GM18520 (cell line): Measurements from ENCODE around the gene AGAP1.

Experiments
- ATAC-seq: cut with Tn5 transposase; IDR thresholded peaks from one replicate; pipeline ENCODE4 v1.9.1; 2021; ENCODE audit not compliant: unreplicated experiment

Gene AGAP1

DNA sequence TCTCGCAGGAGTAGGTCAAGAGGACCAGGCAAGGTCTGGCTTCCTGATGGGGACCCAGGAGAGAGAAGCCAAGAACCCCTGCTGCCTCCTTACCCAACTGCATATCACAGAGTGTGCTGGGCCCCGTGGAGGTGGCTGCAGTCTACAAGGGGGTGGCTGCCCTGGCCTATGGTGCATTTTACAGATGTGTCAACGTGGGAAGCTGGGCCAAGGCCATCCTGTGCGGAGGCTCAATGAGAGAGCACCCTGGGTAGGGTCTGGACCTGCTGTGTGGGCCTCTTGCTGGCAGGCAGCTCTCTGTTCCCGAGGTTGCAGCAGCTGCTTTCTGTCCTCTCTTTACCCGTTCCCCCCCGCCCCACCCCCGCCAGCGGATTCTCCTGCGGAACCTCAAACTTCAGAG is 612.9 kb downstream of the AGAP1 start:
- ATAC-seq = no peak

DNA sequence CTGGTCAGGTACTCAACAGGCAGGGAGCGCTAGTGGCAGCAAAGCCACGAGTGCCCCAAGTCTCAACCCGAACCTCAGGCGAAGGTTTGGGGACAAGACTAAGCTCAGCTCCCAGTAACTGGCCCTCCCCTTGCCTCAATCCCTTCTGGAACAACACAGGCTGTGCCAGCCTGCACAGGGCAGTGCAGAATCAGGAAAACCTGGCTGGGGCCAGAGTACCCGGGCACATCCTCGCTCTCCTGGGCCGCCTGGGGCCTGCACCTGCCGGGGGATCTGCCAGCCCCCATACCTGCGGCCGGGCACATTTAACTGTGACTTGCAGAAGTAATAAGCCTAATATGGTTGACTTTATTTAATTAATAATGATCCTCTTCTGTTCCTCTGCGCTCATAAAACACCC is 613.7 kb downstream of the AGAP1 start:
- ATAC-seq = no peak

- no peak for ATAC-seq
Observed at GRCh38 chr2:236107942-236108625, 614.2 kb downstream of the AGAP1 start.

DNA sequence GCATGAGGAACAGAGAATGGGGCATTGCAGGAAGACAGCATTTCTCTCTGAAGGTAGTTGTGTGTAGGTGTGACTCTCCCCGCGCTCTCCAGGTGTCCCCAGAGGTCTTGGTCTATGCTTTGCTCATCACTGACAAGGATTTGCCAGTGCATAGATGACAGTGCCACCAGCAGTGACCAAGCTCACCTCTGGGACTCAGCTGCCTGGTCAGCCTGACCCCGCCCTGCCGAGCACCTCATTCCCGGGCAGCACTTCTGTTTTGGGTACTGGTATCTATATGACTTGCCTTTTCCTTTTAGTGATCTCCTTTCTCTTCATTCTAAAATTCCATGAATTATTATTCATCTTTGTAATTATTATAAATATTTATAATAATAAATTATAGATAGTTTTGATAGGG is 615.2 kb downstream of the AGAP1 start:
- ATAC-seq = no peak

GRCh38 chr2:236109473-236109872 is 615.6 kb downstream of the AGAP1 start:
- no peak for ATAC-seq

- no peak for ATAC-seq
Observed at GRCh38 chr2:236112466-236112865, 618.6 kb downstream of the AGAP1 start.

- ATAC-seq = no peak
Observed at GRCh38 chr2:236113425-236113824, 619.6 kb downstream of the AGAP1 start.

GRCh38 chr2:236113948-236114347 is 620.1 kb downstream of the AGAP1 start:
- ATAC-seq = no peak

DNA sequence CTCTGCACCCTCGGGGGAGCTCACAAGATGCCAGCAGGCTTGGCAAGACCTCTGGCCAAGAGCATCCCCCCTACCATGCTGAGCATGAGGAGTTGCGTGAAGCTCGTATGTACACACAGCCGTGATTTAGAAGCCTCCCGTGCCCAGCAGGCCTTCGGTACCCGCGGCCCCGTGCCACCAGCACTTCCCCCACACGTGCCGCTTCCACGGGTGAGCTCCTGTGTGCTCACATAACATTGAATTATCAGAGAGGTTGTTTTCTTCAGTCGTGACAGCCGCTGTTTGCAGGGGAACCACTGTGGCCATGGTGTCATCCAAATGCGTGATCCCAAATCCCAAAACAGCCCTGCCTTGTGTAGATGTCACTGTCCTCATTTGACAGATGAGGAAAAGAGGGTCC is 621.1 kb downstream of the AGAP1 start:
- no peak for ATAC-seq

- ATAC-seq = no peak
Observed at GRCh38 chr2:236117401-236117800, 623.6 kb downstream of the AGAP1 start.

DNA sequence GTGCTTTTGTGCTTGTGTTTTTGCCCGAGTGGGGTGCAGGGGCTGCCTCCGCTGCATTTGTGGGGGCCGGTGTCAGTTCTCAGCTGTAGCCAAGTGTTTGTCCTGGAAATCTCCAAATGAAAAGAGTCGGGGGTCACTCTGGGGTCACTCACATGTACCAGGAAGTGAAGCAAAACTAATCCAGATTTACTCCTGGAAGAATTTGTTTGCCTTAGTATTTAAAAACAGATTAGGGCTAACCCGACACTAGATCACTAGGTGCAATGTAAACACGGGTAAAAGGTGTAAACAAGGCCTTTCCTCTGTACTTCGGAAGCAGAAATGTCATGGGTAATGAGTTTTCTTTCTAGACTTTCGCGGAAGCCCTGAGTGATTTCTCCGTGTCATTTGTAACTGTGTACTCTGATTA is 624.0 kb downstream of the AGAP1 start:
- no peak for ATAC-seq

- no peak for ATAC-seq
Observed at GRCh38 chr2:236119003-236119402, 625.2 kb downstream of the AGAP1 start.

- no peak for ATAC-seq
Observed at GRCh38 chr2:236119476-236119875, 625.6 kb downstream of the AGAP1 start.

- ATAC-seq = no peak
Observed at GRCh38 chr2:236120141-236120601, 626.3 kb downstream of the AGAP1 start.

GRCh38 chr2:236120829-236121228 is 627.0 kb downstream of the AGAP1 start:
- no peak for ATAC-seq

DNA sequence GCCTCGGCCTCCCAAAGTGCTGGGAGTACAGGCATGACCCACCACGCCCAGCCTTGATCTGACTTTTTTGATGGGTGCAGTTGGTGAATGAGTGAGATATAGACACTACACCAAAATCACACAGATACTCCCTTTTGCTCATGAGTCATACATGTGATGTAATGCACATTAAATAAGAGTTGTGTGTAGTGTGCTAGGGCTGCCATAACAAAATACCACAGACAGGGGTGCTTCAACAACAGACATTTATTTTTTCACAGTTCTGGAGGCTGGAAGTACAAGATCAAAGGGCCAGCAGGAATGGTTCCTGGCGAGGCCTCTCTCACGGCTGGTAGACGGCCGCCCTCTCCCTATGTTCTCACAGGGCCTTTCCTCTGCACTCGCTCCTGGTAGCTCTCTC is 627.7 kb downstream of the AGAP1 start:
- ATAC-seq = no peak

GRCh38 chr2:236122236-236122635 is 628.4 kb downstream of the AGAP1 start:
- ATAC-seq = no peak

DNA sequence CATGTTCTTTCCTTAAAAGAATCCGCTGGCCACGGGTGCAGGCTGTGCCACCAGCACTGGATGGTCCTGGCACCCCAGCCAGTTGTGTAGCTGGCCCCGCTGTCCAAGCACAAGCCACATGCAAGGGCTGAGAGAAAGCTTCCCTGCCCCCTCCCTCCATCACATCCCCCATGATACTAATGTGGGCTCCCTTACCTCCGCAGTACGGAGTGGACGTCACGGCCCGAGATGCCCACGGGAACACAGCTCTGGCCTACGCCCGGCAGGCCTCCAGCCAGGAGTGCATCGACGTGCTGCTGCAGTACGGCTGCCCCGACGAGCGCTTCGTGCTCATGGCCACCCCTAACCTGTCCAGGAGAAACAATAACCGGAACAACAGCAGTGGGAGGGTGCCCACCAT is 629.9 kb downstream of the AGAP1 start:
- ATAC-seq = no peak

DNA sequence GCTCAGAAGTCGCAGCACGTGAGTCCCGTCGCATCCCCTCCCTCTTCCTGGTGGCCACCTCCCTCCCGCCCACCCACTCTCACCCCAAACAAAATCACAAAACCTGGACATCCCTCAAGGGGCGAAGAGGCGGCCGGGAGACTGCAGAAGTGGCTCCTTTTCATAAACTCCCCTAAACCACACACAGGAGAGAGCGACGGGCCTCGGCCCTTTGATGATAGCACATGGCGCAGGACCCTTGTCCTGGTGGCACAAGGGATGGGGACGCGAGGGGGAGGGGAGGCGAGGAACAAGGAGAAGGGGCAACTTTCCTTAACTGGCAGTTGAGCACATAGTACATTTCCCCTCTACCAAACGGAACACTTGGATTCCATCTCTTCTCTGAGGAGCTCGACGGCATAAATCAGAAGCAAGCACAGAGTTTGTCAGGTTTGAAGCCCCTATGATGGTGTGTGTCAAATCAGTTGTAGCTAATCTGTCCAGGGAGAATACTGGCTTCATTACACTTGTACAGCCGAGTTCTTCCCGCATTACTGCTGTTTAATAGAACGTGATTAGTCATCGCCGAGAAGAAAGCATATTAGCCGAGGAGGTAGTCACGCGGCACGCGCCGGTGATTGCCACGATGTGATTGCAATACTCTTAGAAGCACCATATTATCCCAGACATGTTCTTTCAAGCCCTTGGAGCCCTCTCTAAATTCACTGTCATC is 630.5 kb downstream of the AGAP1 start:
- ATAC-seq = no peak

- ATAC-seq = no peak
Observed at GRCh38 chr2:236125541-236125940, 631.7 kb downstream of the AGAP1 start.

DNA sequence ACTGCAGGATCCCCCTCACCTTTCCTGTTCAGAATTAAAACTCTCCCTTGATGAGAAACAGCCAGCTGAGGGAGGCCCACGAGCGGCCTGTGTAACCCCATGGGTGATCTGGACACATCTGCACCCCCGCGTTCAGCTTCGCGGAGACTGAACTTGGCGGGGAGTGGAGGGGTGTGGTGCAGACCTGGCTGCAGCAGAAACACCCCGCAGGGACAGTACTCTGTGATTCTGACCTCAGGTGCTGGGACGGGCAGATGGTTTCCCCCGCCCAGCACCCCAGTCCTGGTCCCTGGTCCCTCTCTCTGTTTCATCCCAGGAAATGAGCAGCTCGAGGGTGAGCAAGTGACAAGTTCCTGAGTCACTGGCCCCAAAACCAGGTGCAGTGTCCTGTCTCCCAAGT is 633.2 kb downstream of the AGAP1 start:
- ATAC-seq = no peak

DNA sequence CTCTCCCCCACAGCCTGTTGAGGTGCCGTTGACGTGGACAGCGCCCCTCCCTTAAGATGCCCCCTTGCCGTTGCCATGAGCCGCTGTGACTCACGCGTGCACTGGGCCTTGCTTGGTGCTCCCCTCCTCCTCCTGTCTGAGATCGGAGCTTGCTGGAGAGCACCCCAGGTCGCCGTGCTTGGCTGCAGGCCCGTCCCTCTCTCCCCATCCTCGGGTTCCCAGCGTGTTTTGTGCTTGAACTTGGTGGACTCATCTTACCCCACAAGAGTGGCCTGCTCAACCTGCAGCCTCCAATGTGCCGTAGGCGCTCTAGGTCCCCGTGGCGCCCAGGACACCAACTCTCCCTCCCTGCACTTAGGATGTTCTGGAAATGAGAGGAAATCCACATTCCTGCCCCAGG is 634.5 kb downstream of the AGAP1 start:
- ATAC-seq = no peak

- no peak for ATAC-seq
Observed at GRCh38 chr2:236129935-236130334, 636.1 kb downstream of the AGAP1 start.
